Stimulated activated CD4-positive, alpha-beta T cell treated with anti-CD3 and anti-CD28 coated beads, Interleukin-12 subunit alpha, Interleukin-12 subunit beta, amount 100 ng/mL, for 48 hours (primary cell): ENCODE results near the gene NALCN.

Experiments used
- DNase-seq, 3 donors: peaks; one replicate each; pipeline ENCODE4 v3.0.0-alpha.2; 2020; ENCODE audit warnings: low read depth in 2 of 3, low spot score in 1 of 3

Gene NALCN

DNA sequence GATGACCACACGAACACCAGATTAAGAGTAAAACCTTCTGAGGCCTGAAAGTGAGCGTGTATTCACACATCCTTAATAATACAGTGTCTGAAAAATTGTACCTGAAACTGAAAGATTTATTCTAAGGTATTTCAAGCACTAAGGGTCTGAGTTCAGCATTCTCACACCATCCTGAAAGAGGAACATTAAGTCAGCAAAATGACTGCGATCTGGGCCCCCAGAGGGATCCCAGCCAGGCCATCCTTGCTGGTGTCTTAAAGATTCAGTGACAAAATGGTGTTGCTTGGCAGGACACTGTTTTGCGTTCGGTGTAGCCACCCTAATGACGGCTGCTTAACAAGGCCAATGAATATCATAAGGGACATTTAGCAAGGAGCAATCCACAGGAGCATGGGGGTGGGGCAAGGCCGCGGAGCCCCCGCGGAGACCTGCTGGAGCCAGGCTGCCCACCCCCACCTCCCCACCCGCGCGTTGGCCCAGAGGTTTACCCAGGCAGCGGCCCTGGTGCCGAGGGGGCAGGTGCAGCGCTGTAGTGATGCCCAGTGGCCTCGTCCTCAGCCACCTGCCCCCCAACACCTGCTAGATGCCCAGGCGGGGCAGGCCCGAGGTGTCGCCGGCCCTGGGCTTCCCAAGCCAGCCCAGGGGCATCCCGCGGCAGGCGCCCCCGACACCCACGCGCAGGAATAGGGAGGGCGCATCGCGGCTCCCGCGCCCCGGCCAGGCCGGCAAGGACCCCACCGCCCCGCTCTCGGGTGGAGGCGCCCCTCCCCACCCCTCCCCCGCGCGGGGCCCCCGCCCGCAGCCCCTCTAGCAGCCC, 742 bp downstream of the NALCN start:
- no peak for DNase-seq

DNA sequence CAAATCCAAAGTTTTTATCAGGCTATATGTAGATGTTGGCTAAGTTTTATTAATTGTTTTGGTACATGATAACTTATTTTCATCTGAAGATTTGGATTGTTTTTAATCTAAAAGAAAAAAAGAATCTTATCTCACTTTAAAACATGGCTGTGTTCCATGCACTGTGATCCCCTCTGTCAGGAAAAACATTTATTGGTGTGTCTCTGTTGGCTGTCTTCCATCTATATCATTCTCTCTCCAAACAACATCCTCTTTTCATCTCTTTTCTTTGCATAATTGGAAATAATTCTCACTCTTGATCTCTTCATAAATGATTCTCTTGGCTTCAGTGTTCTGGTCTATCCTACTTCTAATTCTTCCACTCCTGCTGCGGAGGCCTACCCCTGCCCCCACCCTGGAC, 4.2 kb downstream of the NALCN start:
- DNase-seq: no peak

DNA sequence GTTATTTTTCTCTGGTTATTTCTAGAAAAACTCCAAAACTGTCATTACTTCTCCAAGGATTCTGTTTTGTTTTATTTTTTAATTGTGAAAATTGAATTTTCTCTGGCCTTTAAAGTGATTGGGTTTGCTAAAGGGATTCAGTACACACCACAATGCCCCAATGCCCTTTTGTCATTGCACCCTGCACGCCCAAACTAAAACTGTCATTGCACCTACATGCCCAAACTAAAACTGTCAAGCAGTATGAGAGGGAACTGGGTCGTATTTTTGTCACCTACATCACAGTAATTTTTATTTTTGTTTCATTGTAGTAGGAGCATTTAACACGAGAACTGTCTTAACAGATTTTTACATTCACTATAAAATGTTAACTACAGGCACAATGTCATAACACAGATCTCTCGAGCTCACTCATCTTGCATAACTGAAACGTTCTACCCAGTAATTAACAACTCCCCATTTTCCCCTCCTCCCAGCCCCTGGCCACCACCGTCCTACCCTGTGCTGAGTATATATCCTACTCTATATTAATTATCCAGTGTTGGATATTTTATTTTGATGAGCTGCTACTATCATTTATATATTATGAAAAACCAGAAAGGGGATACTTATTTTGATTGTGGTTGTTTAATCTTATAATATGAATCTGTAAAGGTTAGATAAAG, 7.2 kb downstream of the NALCN start:
- DNase-seq: no peak

DNA sequence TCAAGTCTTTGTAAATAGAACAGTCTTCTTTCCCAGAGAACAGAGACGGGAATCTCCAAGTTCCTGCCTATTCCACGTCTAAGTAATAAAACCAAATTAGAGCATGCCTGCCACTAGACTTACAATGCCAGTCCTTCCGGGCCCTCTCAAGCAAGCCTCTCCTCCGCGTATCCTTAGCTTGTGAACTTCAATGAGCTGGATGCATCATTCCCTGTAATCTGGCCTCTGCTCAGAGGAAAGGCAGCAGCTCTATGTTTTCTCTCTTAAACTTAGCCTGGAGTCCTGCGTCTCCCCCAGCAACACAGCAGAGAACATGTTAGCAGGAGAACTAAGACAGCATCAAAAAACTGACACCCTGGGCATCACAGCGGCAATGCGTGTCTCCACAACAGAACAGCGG, 8.2 kb downstream of the NALCN start:
- no peak for DNase-seq

DNA sequence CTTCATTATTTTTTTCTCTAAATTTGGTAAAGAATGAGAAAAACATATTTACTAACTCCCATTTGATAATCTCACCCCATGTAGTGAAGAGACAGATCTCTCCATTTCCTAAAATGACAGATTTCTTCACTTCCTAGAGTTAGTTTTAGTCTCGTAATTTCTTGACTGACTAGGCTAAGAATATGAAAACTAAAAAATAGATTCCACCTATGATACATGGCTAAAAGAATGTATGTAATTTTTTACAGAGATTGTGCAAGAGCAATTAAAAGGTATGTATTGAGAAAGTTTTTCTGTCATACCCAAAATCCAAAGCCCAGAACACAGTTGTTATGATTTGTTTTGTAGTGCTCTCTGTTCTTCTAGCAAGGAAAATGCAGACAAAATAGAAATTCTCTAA, 9.5 kb downstream of the NALCN start:
- no peak for DNase-seq

DNA sequence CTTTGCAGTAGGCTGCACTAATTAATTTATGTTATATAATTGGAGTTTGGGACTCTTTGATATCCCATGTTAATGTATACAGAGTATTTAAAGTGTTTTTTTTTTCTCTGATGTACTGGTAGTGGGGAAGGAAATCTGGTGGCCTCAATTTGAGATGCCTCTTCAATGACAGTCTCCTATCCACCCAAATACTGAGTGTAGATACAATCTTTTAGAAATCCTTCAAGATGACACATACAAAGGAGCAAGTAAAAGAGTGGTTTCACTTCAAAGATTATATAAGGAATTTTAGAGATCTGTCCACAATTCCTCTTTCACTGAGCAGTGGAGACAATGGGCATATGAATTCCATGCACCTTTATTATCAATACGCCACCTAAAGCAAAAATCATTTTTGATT, 15.1 kb downstream of the NALCN start:
- DNase-seq: no peak

DNA sequence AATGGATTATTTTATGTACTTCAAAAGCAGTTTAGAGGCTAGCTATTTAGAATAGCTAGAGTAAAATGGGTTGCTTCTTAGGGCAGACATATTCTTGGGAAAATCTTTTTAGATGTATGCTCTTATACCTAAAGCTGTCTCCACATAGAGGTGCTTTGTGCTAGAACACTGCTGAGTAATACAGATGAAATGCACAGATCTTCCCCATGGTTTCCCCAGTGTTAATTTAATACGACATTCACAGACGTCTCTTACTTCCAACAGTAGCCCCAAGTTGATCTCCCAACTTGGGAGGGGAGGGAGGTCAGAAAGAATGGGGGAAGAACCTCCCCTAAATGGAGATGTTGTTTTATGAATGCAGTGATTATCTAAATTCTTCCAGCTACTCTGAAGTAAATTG, 16.9 kb downstream of the NALCN start:
- no peak for DNase-seq

DNA sequence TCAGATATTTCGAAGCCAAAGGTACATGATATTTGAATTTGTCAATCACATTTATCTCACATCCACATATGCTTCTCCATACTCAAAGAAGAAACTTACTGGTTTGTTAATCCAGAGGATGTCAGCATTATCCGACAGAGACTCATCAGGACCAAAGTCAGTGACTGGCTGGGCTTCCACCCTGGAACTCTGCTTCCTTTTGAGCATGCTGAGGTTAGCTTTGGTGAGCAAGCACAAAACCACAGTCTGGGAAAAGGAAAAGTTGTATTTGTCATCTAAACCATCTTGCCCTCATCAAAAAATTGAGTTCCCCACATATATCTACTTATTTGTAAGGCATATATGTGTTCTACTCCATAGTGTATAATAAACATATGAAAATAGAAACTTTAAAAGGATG, 17.4 kb downstream of the NALCN start:
- no peak for DNase-seq

DNA sequence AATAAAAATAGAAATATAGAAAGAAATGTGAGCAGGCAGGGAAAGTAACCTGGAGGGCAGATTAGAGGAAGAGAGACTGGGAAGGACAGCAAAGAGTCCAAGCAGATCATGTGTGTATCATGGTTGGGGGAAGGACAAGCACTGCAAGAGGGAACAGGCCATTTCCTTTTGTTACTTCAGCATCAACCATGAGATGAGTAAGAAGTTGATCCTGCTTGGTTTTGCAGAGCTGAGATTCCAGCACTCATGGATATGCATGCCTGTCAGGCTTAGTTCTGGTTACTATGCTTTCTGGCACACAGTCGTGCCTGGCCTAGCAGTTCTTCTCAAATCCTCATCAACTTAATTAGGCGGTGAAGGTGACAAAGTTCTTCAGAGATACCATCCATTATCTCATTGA, 18.1 kb downstream of the NALCN start:
- no peak for DNase-seq

DNA sequence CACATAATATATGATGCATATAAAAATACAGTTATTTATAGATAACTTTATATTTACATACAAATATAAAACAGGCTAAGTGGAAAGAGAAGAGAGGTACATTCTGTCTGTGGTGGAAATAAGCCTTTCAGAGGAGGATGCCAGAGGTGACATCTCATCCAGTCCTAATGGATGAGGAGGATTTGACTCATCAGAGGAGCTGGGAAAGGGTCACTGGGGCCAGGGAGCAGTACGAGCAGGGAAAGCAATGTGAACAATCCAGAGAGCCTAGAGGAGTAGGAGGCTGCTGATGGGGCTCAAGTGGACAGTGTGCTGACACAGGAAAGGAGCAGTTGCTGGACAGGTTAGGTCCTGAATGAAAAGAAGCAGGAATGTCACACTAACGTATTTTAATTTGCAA, 18.6 kb downstream of the NALCN start:
- DNase-seq: no peak

DNA sequence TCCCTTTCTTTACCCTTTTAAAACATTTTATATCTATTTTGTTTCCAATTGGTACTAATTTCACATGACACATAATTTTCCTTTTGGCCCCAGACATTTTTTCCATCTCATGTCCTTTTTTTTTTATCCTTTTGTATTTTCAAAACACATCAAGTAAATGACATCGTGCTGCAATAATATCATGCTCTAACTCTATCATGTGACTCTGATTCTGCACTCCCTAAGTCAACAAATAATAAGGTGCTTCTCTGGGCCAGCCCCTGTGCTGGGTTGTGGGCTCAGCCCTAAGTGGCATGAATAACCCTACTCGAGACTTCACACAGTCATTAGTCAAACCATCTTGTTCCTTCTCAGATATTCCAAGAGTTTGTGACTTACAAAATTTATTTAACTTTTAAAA, 21.7 kb downstream of the NALCN start:
- DNase-seq: no peak

DNA sequence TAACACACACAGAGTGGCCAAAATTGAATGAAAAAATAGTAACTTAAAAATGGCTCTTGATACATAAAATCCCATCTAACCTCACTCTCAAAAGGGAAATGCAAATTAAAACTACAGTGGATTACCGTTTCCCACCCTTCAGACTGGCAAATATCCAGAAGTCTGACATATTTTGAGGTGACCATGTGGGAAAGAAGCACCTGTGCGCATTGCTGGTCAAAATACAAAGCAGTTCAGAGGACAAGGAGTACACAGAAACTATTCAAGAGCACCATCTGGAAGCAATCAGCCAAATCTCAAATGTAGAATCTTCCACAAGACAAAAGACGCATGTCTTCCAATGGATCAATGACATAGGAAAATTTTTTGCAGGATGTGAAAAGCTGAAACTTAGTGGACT, 23.2 kb downstream of the NALCN start:
- DNase-seq: no peak

DNA sequence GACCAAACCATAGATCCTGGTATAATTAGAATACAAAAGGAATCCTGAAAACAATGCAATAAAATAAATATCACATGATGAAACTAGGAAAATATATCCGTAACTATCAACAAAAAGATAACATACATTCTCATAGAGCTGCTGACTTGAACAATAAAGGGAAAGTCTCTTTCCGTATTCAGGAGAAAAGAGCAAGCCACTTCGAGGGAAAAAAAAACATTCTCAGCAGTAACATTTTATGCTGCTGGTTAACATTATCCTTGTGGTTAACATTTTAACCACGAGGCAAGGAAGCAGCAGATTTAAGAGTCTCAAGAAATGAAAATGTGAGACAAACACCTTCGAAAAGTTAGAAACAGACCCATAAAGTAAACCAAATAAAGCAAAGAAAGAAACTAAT, 25.8 kb downstream of the NALCN start:
- no peak for DNase-seq

DNA sequence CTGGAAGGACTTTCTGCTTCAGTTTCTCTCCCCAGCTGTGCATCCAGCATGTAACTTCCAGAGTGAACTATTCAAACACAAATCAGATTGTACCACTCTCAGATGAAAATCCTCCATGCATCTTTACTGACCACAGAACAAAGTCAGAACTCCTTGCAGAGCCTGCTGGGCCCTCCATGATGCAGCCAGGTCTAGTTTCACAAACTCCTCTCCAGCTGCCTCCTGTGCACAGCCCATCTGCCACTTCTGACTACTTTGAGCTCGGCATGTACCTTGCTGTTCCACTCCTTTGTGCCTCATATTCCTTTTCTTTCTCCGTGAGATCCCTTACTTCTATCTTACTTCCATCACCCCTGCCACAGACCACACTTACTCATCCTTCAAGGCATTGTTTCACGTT, 31.4 kb downstream of the NALCN start:
- DNase-seq: no peak

DNA sequence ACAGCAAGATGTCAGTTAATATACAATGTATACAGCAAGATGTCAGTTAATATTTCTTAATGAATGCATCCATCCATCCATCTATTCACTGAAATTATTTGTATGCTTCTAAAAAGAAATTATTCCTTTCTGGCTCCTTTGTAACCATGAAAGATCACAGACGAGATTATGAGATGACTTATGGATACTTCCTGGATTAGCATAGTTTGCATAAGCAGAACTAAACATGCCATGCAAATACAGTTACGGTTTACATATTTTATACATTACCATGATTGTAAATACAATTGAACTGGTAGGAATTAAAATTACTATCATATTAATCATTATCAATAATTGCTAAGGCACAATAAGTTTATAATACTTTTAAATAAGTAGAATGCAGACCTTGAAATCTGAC, 32.7 kb downstream of the NALCN start:
- no peak for DNase-seq

DNA sequence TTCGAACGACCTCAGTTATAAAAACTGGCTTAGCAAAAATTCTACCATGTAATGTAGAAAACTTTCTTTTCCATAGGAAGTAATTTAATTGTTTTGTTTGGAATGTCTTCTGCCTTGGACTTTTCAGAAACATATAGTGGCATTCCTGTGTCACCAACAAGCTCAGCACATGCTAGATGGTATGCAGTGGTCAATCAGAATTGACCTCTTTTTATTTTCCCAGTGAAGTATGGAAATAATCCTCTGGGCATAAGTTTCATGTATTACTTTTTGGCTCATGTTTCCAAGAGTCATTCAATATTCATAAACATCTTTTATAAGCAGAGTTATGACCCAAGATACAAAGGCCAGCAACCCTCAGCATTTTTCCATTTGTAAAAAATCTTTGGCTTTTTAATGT, 33.6 kb downstream of the NALCN start:
- DNase-seq: no peak

DNA sequence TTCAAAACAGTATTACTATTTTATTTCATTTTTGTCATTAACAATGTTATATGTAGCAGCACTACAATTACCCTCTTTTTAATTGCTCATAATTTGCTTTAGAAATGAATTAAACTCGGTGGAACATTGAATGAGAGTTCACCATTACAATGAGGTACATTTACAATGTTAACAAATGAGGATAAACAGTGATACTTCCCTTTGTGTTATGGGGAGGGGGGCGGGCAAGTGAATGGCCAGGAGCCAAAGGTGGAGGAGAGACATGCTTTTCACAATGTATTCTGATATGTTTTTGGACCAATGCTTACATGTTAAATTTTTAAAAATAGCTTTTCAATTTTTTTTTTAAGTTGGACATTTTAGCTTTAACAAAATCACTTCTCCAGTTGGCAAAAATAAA, 34.2 kb downstream of the NALCN start:
- DNase-seq: no peak

DNA sequence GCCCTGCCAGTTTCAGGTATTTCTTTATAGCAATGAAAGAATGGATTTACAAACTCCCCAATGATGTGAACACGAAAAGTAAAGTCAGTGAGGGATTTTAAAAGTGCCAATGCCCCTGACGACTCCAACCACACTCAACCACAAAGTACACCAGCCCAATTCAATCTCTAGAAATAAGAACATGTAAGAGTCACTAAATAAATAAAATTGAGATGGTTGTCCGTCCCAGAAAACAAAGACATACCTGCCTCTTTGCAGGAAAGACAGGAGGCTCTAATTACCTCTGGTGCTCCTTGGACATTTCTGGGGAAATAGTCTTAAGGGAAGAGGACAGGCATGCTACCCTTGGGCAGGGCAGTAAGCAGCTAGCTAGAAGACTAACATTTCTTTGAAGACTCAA, 55.8 kb downstream of the NALCN start:
- no peak for DNase-seq

DNA sequence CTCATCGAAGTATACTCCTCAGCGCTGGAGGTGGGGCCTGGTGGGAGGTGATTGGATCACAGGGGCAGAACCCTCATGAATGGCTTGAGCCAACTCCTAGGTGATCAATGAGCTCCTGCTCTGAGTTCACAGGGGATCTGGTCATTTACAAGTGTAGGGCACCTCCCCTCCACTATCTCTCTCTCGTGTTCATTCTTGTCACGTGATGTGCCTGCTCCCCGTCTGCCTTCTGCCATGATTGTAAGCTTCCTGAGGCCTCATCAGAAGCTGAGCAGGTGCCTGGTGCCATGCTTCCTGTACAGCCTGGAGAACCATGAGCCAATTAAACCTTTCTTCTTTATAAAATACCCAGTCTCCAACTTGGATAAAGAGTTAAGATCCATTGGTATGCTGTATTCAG, 61.4 kb downstream of the NALCN start:
- no peak for DNase-seq

DNA sequence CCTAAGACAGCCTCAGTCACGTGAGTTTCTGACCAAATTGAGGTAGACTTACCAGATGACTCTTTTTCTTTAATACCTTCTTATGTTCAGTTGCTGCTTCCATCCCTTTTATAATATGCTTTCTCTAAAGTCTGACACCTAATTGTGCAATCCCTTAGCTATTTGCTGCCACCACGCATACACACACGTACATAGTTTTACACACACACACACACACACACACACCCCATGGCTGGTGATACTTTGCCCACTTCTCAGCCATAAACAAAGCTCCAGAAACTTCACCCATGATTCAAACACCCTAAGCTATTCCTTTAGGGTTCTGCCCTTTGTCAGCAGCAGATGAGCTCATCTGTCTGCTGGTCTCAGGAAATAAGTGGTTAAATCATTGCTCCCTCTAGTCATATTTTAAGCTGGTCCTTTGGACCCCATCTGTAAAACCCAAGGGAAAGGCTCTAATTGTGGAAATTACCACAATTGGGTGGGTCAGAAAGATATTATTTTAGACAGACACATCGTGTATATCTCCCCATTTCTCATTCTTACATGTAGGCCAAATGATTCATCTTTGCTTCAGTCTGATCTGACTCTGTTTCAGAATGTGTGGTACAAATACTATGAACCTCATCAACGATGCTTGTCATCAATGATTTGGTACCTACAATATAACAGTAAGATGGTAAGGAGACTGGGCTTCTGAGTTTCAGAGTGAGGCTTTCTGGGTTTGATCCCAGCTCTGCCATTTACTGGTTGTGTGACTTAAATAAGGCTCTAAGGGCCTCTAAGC, 69.2 kb downstream of the NALCN start:
- no peak for DNase-seq

DNA sequence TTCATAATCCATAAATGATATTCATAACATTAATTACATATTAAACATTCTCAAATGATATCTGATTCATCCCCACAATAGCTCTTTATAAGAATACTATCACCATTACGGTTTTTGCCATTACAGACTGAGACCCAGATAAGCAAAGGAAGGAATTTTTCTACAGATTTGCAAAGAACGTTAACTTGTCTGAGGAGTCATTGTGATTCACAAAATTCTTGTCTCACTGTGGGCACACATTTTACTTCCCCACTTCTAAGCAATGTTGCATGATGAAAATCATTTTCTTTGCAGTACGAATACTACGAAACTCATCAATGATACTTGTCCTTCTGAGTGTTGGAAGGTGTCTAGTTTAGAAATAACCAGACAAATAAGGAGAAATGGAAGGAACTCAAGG, 70.1 kb downstream of the NALCN start:
- no peak for DNase-seq

DNA sequence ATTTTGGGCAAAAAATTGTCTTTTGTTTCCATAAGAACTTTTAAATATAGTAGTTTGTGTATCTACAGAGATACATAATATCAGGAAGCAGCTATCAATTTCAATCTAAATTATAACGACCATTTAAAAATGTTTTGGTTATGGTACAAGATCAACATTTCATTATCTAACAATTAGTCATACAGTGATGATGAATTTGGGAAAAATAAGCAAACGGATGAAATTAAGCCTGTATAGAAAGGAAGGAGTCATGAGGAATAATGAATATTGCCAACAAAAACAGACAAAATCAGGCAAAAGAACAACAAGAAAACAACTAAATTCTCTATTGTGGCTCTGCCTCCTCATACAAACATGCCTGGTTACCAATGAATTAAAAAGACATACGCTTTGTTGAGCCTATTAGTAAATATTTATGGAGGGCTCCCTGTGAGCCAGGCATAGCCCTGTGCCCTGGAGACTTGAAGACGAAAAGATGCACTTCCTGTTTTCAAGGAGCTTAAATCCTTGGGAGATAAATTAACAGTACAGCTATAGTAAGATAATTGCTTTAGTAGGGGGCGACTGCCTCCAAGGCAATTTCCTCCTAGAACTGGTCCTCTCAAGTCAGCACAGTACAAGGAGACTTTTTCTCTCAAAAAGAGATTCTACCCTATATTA, 73.0 kb downstream of the NALCN start:
- no peak for DNase-seq
